HEK293 (cell line): Measurements from ENCODE around the gene POU2AF1.

ENCODE experiments used
- CTCF ChIA-PET: fragments of 350-600 bp; formaldehyde crosslinking; extraction: SDS; loops from one replicate; lab custom pipeline; 2021; ENCODE audit warnings: antibody characterized with exemption; lab: Yijun Ruan, JAX
- POLR2A ChIA-PET: fragments of 300-600 bp; formaldehyde crosslinking; extraction: SDS; loops from one replicate; lab custom pipeline; 2020; ENCODE audit warnings: antibody characterized with exemption, inconsistent platforms; lab: Yijun Ruan, JAX
- H3K27ac ChIP-seq: fragments of 200-500 bp; sonication (Bioruptor generic); 2 replicates; pipeline ENCODE4 v1.5.1; 2014; ENCODE audit warnings: low read depth, low read length, control low read depth, inconsistent platforms; ENCODE audit errors: extremely low read depth
- H3K36me3 ChIP-seq, 2 experiments: fragments of 200-500 bp in 1 of 2; sonication (Bioruptor generic) in 1 of 2; 1 replicate in 1 of 2; 2 replicates in 1 of 2; pipeline ENCODE4 v1.5.1; 2014 to 2017; ENCODE audit warnings: inconsistent platforms in 2 of 2, low read length in 2 of 2; ENCODE audit not compliant: control insufficient read depth in 2 of 2, insufficient read depth in 1 of 2
- H3K4me1 ChIP-seq: fragments of 200-500 bp; sonication (Bioruptor generic); 2 replicates; pipeline ENCODE4 v1.5.1; 2014; ENCODE audit warnings: mild to moderate bottlenecking, low read length, inconsistent platforms; ENCODE audit not compliant: control insufficient read depth, insufficient read depth
- H3K4me3 ChIP-seq: 2 replicates; pipeline ENCODE4 v1.5.1; 2011; ENCODE audit warnings: low read depth, mild to moderate bottlenecking, control low read depth, low read length, moderate library complexity
- H3K9me3 ChIP-seq: fragments of 200-500 bp; sonication (Bioruptor generic); 2 replicates; pipeline ENCODE4 v1.5.1; 2014; ENCODE audit warnings: low read depth, low read length, inconsistent platforms; ENCODE audit not compliant: control insufficient read depth, insufficient read depth
- GLIS2 ChIP-seq: fragments of 450-650 bp; formaldehyde crosslinking; IDR thresholded peaks from 2 replicates; pipeline ENCODE4 v1.5.1; 2016; ENCODE audit warnings: missing biosample characterization, missing genetic modification characterization
- HOXC10 ChIP-seq: sonication (generic); formaldehyde crosslinking; IDR thresholded peaks from 2 replicates; pipeline ENCODE4 v1.8.1; 2023; ENCODE audit warnings: mild to moderate bottlenecking, missing genetic modification reagents
- TCF7L2 ChIP-seq: IDR thresholded peaks from 2 replicates; pipeline ENCODE4 v1.6.1; 2011; ENCODE audit warnings: low read depth, mild to moderate bottlenecking, inconsistent platforms, low read length, moderate library complexity, borderline replicate concordance
- ZBTB48 ChIP-seq: fragments of 450-650 bp; formaldehyde crosslinking; IDR thresholded peaks from 2 replicates; pipeline ENCODE4 v1.5.1; 2016; ENCODE audit warnings: missing biosample characterization, missing genetic modification characterization
- ZBTB49 ChIP-seq: fragments of 450-650 bp; formaldehyde crosslinking; IDR thresholded peaks from 2 replicates; pipeline ENCODE4 v1.5.1; 2016; ENCODE audit warnings: missing biosample characterization, missing genetic modification characterization, low read depth
- ZFP69B ChIP-seq: fragments of 450-650 bp; formaldehyde crosslinking; IDR thresholded peaks from 2 replicates; pipeline ENCODE4 v1.5.1; 2016; ENCODE audit warnings: missing biosample characterization, missing genetic modification characterization
- ZNF16 ChIP-seq: fragments of 450-650 bp; formaldehyde crosslinking; IDR thresholded peaks from 2 replicates; pipeline ENCODE4 v1.5.1; 2016; ENCODE audit warnings: low read depth, missing biosample characterization, missing genetic modification characterization
- ZNF202 ChIP-seq: fragments of 450-650 bp; formaldehyde crosslinking; IDR thresholded peaks from 2 replicates; pipeline ENCODE4 v1.5.1; 2016; ENCODE audit warnings: missing biosample characterization, missing genetic modification characterization, borderline replicate concordance
- ZNF221 ChIP-seq: fragments of 450-650 bp; formaldehyde crosslinking; IDR thresholded peaks from 2 replicates; pipeline ENCODE4 v1.5.1; 2017; ENCODE audit warnings: missing biosample characterization, missing genetic modification characterization, borderline replicate concordance
- ZNF324 ChIP-seq: fragments of 450-650 bp; formaldehyde crosslinking; IDR thresholded peaks from 2 replicates; pipeline ENCODE4 v1.5.1; 2016; ENCODE audit warnings: missing biosample characterization, missing genetic modification characterization
- ZNF350 ChIP-seq: fragments of 450-650 bp; formaldehyde crosslinking; IDR thresholded peaks from 2 replicates; pipeline ENCODE4 v1.5.0; 2017; ENCODE audit warnings: missing biosample characterization, mild to moderate bottlenecking, missing genetic modification characterization
- ZNF513 ChIP-seq: fragments of 450-650 bp; IDR thresholded peaks from 2 replicates; pipeline ENCODE4 v1.5.1; 2018; ENCODE audit warnings: missing biosample characterization, missing genetic modification characterization
- ZNF560 ChIP-seq: fragments of 450-650 bp; formaldehyde crosslinking; IDR thresholded peaks from 2 replicates; pipeline ENCODE4 v1.5.1; 2017; ENCODE audit warnings: missing biosample characterization, missing genetic modification characterization, borderline replicate concordance
- ZNF645 ChIP-seq: fragments of 450-650 bp; formaldehyde crosslinking; IDR thresholded peaks from 2 replicates; pipeline ENCODE4; 2016; ENCODE audit warnings: missing biosample characterization, missing genetic modification characterization
- ZNF660 ChIP-seq: fragments of 450-650 bp; IDR thresholded peaks from 2 replicates; pipeline ENCODE4 v1.5.1; 2018; ENCODE audit warnings: missing biosample characterization, mild to moderate bottlenecking, missing genetic modification characterization
- ZNF677 ChIP-seq: fragments of 450-650 bp; IDR thresholded peaks from 2 replicates; pipeline ENCODE4 v1.5.0; 2018; ENCODE audit warnings: missing biosample characterization, mild to moderate bottlenecking, missing genetic modification characterization, moderate library complexity
- ZNF692 ChIP-seq: fragments of 450-650 bp; formaldehyde crosslinking; IDR thresholded peaks from 2 replicates; pipeline ENCODE4 v1.5.1; 2016; ENCODE audit warnings: missing biosample characterization, missing genetic modification characterization
- ZNF747 ChIP-seq: fragments of 450-650 bp; formaldehyde crosslinking; IDR thresholded peaks from 2 replicates; pipeline ENCODE4 v1.5.1; 2016; ENCODE audit warnings: missing biosample characterization, missing genetic modification characterization

The POU2AF1 gene

GRCh38 chr11:111378861-111379601 lies at the start of gene POU2AF1:
TSS of gene POU2AF1 (minus strand) at chr11:111379275. CDS start at chr11:111379177, 98 bp downstream.
- ChIA-PET CTCF (interaction anchor here (1.3 kb wide), 1 partner anchor 50 kb away, joined by 4 read pairs; no protein-coding TSS in a partner anchor), POLR2A (no interaction called here)

More at GRCh38 chr11:111378861-111379601, at the start of gene POU2AF1:
- TF ChIP-seq ZNF645 (tag by site-specific recombination) = no peak
- TF ChIP-seq ZNF513 (tag by site-specific recombination) = no peak
- TF ChIP-seq ZFP69B (tag by site-specific recombination) = no peak
- TF ChIP-seq ZNF747 (tag by site-specific recombination) = no peak
- no peak for TF ChIP-seq ZBTB49 (tag by site-specific recombination)
- no peak for TF ChIP-seq HOXC10 (CRISPR knock-in tag)
- TF ChIP-seq GLIS2 (tag by site-specific recombination) = no peak
- TF ChIP-seq ZNF221 (tag by site-specific recombination) = no peak
- no peak for TF ChIP-seq ZNF16
- no peak for TF ChIP-seq ZNF677
- no peak for TF ChIP-seq ZNF692 (tag by site-specific recombination)
- TF ChIP-seq ZNF350 (tag by site-specific recombination) = no peak
- no peak for TF ChIP-seq ZNF202 (tag by site-specific recombination)
- no peak for TF ChIP-seq TCF7L2
- TF ChIP-seq ZBTB48 (tag by site-specific recombination) = no peak
- no peak for TF ChIP-seq ZNF660 (tag by site-specific recombination)
- no peak for TF ChIP-seq ZNF324 (tag by site-specific recombination)
- no peak for TF ChIP-seq ZNF560 (tag by site-specific recombination)
- Histone ChIP-seq H3K4me3 (no peak within 1 kb of the TSS), H3K4me1 (no peaks in the 10 kb centered on the region), H3K9me3 (no peaks in the 10 kb centered on the region), H3K36me3 (no peaks in the 10 kb centered on the region), H3K27ac (no peak within 1 kb of the TSS)
